HG03025 (cell line): ENCODE results near the gene FKBP1A.

Source experiments
- ATAC-seq: cut with Tn5 transposase; IDR thresholded peaks from one replicate; pipeline ENCODE4 v1.9.1; 2021; ENCODE audit warnings: mild to moderate bottlenecking, moderate library complexity; ENCODE audit not compliant: unreplicated experiment, low FRiP score

FKBP1A gene

GRCh38 chr20:1388741-1389483 is 3.9 kb downstream of the FKBP1A start:
- ATAC-seq, result no peak

- no peak for ATAC-seq
Observed at GRCh38 chr20:1388253-1388652, 4.6 kb downstream of the FKBP1A start.

- no peak for ATAC-seq
Observed at GRCh38 chr20:1386323-1386722, 6.5 kb downstream of the FKBP1A start.

- no peak for ATAC-seq
Observed at GRCh38 chr20:1383623-1384404, 9.0 kb downstream of the FKBP1A start.

- no peak for ATAC-seq
Observed at GRCh38 chr20:1382670-1383069, 10.2 kb downstream of the FKBP1A start.

- no peak for ATAC-seq
Observed at GRCh38 chr20:1381753-1382591, 10.9 kb downstream of the FKBP1A start.

- ATAC-seq, result no peak
Observed at GRCh38 chr20:1378735-1379125, 14.1 kb downstream of the FKBP1A start.

GRCh38 chr20:1377984-1378734 is 14.7 kb downstream of the FKBP1A start:
- ATAC-seq, result no peak

GRCh38 chr20:1377341-1377871 is 15.4 kb downstream of the FKBP1A start:
- no peak for ATAC-seq

- no peak for ATAC-seq
Observed at GRCh38 chr20:1376408-1377270, 16.2 kb downstream of the FKBP1A start.

- no peak for ATAC-seq
Observed at GRCh38 chr20:1376007-1376406, 16.8 kb downstream of the FKBP1A start.

- no peak for ATAC-seq
Observed at GRCh38 chr20:1375515-1375914, 17.3 kb downstream of the FKBP1A start.

GRCh38 chr20:1374246-1374645 is 18.6 kb downstream of the FKBP1A start:
- ATAC-seq, result no peak

- no peak for ATAC-seq
Observed at GRCh38 chr20:1373614-1374013, 19.2 kb downstream of the FKBP1A start.

GRCh38 chr20:1373036-1373435 is 19.8 kb downstream of the FKBP1A start:
- no peak for ATAC-seq

- no peak for ATAC-seq
Observed at GRCh38 chr20:1371830-1372539, 20.9 kb downstream of the FKBP1A start.

- ATAC-seq, result no peak
Observed at GRCh38 chr20:1371202-1371782, 21.6 kb downstream of the FKBP1A start.

- ATAC-seq, result no peak
Observed at GRCh38 chr20:1370548-1371110, 22.2 kb downstream of the FKBP1A start.
